MV-4-11 (cell line): ENCODE measurements around the gene APBA3.
A peak's percentile ranks its signal among the peaks of the same experiment; 100 is the strongest.
"Not testable (repeated sequence)": the region's sequence is repeated elsewhere in the genome, so short reads cannot be mapped to it uniquely, and the experiment has no call there.

Experiments
- DNase-seq: peaks from one replicate; lab custom pipeline; 2025; lab: John Stamatoyannopoulos, UW

Gene APBA3

DNA sequence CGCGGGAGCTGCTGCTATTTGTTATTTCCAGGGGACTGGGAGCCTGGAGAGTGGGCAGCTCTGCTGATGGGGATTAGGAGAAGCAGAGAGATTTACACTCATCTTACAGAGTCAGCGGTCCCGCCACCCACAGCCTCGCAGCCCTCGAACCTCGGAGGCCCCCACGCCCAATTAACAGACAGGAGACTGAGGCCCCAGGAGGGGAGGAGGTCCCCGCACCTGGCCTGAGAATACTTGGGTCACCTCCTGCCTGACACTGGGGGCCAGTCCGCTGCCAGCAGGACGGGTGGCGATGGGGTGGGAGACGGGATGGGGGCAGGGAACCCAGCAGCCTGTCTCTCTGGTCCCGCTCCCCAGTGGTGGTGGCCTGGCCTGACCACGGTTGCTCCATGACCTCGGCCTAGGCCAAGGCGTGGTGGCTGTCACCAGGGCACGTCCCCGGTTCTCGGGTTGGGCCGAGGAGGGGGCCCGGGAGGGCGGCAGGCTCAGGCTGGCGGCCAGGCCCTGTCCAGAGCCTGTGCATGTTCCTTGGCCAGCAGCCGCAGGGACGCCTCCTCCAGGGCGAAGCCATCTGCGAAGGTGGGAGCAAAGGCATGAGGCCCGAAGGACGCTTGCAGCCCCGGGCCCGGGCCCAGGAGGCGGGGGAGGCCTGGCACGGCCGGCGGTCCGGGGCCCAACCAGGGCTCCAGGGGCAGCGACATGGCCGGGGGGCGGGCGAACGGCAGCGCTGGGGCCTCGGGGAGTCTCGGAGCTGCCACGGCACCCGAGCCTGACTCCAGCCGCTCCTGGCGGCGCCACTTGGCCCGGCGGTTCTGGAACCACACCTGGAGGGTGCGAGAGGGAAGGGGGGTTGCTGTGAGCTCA, 8.9 kb upstream of the APBA3 start:
- no peak for DNase-seq

DNA sequence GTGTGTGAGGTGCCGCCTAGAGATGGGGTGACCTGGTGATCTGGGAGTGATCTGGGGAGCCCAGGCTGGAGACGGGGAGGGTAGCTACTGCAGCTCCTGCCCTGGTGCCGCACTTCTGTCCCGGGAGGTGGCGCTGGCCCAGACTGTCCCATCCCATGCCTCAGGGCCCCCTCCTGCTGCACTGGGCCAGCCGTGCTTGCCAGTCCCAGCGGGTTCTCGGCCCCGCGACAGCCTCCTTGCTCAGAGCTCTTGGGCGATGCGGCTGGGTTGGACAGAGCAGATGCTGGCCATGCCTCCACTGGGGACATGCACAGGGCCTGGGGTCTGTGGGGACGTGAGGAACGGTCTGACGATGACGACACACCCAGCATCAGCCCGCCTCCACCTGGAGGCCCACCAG, 8.0 kb upstream of the APBA3 start:
- DNase-seq = no peak

DNA sequence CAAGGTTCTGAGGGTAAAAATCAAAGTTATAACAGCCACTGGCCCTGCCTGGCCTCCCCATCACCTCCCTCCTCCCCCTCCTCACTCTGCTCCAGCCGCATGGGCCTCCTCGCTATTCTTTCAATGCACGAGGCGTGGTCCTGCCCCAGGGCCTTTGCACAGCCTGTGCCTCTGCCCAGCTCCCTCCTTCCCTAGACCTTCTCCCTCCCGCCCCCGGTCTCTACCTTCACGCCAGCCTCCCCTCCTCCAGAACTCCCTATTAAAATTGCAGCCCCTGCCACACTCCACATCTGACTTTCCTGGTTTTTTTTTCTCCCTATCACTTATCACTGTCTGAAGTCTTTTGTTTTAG, 7.2 kb upstream of the APBA3 start:
- DNase-seq = no peak

DNA sequence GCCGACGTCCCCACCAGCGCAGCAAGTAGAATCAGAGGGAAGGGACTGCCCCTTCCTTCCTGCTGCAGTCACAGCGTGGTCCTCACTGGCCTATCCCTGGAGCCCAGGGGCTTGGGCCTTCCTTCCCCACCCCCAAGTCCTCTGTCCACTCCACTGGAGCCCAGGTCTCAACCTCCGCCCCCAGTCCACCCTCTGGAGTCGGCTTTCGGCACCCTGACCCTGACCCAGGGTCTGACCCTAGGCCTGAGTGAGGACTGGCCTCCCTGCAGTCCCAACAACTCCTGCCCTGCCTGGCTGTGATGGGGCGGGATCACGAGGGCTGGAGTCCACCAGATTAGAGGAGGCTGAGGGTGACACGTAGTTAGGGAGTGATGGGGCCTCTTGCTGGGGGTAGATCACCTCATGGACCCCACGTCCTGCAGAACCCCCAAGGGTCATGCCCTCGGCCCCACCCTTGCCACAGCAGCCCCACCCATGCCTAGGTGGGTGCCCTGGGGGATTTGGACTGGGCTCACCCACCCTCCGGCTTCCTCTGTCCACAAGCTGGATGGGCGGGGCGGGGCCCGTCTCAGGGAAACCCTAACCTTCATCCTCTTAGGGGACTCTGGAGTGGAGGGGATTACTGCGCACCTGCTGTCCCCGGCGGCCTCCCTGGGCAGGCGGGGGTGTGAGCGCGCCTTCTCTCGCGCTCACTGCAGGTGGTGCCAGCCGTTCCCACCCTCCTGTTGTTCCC, 6.7 kb upstream of the APBA3 start:
- DNase-seq = no peak

DNA sequence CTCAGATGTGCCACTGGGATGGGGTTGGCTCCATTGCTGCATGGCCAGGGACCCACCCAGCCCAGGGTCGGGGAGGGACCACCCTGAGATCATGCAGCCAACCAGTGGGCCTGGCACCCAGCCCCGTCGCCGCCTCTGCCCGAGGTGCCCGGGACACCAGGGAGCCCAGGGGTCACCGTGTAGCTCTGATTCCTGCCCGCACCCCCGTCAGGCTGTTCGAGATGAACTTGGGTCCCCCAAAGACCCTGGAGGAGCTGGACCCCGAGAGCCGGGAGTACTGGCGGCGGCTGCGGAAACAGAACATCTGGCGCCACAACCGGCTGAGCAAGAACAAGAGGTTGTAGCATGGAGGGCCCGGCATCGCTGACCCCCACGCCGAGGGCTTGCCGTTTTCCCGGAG, 5.6 kb upstream of the APBA3 start:
- DNase-seq = no peak

DNA sequence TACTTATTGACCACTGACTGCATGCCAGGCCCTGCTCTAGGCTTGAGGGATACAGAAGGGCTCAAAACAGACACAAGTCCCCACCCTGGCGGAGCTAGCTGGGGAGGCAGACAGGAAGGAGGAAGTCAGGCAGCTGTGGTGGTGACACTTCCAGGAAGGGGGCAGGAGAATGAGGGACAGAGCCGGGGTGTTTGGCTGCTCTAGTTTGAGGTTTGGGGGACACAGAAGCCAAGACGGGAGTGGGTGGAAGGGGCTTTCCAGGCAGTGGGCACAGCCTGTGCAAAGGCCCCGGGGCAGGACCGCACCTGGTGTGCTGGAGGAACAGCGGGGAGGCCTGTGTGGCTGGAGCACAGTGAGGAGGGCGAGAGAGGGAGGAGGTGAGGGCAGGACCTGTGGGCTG, 5.0 kb upstream of the APBA3 start:
- DNase-seq = peak; percentile 59

DNA sequence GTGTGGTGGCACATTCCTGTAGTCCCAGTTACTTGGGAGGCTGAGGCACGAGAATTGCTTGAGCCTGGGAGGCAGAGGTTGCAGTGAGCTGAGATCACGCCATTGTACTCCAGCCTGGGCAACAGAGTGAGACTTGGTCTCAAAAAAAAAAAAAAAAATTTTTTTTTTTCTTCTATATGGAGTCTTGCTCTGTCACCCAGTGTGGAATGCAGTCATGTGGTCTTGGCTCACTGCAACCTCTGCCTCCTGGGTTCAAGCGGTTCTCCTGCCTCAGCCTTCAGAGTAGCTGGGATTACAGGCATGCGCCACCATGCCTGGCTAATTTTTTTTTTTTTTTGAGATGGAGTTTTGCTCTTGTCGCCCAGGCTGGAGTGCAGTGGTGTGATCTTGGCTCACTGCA, 4.3 kb upstream of the APBA3 start:
- DNase-seq = not testable (repeated sequence)

DNA sequence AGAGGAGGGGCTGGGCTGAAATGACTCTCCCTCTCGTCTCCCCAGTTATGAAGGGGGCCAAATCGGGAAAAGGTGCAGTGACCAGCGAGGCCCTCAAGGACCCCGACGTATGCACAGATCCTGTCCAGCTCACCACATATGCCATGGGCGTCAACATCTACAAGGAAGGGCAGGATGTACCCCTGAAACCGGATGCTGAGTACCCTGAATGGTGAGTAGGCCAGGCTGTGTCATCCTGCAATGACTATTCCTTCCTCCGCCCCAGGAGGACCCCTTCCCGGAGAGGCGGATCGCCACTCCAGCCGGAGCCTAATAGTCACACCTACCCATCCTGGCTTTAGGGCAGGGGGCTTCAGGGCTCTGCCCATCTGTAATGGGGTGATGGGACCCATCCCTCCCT, 3.6 kb upstream of the APBA3 start:
- no peak for DNase-seq

DNA sequence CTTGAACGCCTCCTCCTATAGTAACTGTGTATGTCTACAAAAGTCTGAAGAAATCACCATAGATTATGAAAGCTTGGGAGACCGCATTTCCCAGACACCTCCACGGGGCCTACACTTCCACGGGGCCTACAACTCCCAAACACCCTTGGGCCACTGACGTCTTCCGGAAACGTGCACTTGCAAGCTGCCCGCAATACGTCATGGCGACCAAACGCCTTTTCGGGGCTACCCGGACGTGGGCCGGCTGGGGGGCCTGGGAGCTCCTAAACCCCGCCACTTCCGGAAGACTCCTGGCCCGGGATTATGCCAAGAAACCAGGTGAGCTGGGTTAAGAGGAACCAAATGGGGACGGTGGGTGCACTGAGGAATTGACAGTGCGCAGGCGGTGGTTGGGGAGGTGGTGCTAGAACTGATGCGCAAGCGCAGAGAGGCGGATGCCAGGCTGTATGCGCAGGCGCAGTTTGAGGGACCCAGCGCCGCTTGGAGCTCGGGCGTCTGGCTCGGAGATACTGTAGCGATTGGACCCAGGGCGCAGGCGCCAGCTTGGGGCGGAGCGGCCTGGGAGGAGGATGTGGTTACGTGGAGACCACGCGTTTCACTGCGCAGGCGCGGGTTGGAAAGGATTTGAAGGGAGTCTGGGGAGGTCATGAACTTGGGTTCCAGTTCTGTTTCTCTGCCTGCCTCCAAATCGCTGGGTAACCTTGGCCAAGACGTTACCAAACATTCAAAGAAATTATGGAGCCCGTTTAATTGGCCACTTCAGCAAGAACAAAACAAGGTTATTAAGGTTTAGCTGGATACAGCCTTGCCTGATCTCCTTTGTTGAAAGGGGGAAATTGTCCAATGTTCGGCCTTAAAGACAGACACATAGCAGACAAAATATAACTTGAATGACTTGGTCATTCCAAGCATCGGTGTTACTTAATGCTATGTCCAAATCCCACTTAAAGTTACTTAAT, 1.3 kb upstream of the APBA3 start, which contains the start of gene MRPL54:
Gene MRPL54 (plus strand): TSS at position 182 of the 959 bp plus-strand sequence. CDS start 19 bp downstream, at position 201.
- peak; percentile 100 for DNase-seq

DNA sequence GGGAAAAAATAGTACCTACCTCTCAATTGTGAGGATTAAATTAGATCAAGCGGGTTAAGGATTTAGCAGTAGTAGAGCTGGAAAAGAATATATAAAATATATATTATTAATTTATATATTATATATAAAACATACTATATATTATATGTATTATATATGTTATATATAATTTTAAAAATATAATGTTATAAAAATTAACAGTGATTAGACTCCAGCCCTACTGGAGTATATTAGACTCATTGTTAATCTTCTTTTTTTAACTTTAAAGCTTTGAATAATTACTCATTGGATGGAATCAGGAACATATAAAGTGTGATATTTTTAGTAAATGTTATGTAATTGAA, 610 bp upstream of the APBA3 start:
- DNase-seq = no peak

DNA sequence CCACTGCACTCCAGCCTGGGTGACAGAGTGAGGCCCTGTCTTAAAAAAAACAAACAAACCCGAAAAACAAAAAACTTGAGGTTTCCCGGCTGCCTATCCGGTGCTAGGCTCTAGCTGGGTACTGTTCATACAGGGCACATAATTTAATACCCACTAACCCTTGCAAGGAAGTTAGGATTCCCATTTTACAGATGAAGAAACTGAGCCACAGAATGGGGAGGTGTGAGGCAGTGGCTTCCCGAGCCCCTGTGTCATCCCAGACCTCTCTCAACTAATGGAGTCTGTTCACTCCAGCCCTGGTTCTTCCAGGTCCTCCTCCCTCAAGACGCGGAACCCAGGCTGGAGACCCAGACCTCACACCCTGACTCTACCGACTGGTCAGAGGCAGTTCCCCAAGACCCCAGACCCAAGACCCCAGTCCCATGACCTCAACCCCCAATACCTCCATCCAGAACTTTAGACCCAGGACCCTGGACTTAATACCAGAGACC, 576 bp downstream of the APBA3 start:
- DNase-seq = no peak

DNA sequence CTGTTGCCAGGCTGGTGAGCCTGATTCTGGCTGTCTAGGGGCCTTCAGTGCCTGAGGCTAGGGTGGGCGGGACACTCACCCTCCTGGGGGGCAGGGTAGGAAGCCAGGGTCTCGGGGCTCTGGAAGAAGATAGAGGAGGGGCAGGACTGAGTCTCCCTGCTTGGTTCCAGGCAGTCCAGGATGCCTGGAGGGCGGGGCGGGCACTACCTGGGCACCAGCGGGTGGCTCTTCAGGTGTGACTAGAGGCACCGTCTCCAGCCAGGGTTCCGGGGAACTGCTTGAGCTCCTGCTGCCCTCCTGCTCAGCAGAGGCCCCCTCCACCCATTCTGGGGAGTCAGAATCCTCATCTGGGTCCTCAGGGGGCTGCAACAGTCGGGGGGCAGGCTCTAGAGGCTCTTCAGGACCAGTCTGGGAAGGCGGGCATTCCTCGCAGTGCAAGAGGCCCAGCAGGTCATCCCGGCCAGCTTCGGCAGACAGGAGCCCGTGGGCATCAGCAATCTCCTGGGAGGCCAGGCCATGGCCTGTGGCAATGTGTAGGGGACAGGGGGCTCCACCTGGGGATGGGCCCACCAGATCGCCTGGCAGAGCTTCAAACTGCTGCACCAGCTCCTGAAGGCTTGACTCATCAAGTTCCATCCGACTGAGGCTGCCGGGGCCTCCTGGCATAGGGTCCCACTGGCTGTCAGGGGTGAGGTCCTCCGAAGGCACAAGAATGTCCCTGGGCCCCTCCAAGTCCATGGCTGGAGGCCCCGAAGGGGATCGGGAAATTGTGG, 1.8 kb downstream of the APBA3 start:
- DNase-seq = no peak

DNA sequence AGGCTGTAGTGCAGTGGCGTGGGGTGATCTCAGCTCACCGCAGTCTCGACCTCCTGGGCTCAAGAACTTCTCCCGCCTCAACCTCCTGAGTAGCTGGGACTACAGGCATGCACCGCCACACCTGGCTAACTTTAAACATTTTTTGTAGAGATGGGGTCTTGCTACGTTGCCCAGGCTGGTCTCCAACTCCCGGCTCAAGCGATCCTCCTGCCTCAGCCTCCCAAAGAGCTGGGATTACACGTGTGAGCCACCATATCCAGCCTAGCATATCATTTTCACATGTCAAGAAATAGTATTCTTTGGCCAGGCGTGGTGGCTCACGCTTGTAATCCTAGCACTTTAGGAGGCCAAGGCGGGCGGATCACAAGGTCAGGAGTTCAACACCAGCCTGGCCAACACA, 3.2 kb downstream of the APBA3 start:
- DNase-seq = not testable (repeated sequence)

DNA sequence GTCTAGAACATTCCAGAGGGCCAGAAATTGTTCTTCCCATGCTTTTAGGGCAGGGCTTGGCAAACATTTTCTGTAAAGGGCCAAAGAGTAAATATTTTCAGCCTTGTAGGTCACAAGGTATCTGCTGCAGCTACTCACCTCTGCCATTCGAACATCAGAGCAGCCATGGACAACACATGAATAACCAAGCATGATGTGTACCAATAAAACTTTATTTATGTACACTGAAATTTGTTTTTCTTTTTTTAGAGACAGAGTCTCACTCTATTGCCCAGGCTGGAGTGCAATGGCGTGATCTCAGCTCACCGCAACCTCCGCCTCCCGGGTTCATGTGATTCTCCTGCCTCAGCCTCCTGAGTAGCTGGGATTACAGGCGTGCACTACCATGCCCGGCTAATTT, 3.8 kb downstream of the APBA3 start:
- DNase-seq = not testable (repeated sequence)

DNA sequence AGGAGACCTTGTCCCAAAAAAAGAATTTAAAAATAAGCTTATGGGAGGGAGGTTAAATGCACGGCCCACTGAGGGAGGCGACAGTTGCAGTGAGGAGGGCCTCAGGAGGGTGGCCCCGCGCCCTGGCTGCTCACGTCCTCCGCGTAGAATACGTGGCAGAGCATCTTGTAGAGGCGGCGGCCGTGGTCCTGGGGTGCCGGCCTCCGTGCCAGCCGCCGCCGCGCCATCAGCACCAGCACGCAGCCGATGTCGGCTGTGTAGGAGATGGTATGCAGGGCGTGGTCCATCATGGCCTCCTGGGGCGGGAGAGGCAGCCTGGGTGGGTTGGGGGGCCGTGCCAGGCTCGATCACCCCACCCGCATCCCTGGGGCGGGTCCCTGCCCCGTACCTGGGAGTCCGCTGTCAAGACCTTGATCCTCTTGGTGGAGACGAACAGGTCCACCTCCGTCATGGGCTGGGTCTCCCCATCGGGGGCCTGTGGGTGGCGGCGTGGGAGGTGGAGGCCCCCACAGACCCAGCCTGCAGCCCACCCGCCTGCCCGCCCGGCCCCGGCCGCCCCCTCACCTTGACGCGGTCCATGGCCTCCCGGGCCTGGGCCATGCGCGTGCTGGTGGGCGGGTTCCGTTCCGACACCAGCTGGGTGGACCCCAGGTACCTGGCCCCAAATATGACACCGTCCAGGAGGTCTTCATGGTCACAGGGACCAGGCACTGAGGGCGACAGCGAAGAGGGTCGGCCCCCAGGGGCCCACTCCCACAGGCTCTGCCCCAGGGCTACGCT, 7.7 kb downstream of the APBA3 start:
- no peak for DNase-seq

DNA sequence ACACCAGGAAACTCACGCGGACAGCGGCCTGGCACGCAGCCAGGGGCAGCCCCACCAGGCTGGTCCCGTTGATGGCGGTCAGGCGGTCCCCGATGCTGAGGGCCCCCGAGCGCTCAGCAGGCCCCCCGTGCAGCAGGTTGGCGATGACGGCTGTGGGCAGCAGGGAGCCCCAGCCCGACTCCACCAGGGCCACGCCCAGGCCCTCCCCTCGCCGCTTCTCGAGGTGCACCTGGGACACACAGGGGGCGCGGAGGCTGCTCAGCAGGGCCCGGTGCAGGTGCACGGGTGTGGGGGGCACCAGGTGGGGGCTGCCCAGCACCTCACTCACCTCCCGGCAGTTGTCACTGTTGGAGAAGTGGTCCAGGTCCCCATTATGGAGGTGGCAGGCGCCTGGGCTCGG, 9.0 kb downstream of the APBA3 start:
- no peak for DNase-seq

DNA sequence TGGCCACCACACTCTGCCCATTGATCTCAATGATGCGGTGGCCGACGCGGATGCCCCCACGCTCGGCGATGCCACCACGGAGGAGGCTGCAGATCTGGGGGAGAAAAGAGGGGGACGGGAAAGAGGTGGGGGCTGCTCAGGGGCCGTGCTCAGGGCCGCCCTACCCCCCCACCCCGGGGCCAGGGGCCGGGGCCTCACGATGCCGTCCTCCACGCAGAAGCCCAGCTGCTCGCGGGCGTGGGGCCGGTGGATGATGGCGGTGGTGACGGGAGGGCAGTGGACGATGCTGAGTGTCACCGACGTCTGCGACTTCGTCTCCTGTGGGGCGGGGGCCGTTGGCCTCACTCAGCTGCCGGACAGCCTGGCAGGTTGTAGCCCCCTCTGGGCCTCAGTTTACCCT, 10.3 kb downstream of the APBA3 start:
- DNase-seq = no peak

DNA sequence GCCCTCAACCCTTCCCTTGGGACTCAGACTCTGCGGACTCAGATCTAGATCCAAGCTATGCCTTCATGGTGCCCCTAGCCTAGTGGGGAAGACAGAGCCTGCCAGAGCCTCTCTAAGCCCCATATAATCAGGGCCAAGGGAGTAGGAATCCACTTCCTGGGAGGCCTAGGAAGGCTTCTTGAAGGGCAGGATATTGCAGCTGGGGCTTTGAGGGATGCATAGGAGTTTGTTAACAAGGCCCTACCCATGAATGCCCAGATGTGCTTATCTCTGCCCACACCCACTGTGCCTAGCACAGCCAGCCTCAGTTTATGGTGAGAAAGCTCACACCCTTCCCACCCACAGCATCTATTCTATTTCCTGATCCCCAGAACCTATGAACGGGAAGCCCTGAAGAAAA, 11.3 kb downstream of the APBA3 start:
- no peak for DNase-seq

DNA sequence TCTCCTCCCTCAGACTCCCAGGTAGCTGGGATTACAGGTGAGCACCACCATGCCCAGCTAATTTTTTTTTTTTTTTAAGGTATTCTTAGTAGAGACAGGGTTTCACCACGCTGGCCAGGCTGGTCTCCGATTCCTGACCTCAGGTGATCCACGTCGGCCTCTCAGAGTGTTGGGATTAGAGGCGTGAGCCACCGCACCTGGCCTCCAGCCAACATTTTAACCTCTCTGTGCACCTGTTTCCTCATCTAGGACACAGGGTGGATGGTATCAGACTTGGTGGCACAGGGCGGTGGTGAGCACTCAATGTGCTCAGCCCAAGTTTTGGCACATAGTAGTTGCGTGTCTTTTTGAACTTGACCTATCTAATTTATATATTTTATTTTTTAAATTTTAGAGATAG, 12.5 kb downstream of the APBA3 start:
- DNase-seq = no peak

DNA sequence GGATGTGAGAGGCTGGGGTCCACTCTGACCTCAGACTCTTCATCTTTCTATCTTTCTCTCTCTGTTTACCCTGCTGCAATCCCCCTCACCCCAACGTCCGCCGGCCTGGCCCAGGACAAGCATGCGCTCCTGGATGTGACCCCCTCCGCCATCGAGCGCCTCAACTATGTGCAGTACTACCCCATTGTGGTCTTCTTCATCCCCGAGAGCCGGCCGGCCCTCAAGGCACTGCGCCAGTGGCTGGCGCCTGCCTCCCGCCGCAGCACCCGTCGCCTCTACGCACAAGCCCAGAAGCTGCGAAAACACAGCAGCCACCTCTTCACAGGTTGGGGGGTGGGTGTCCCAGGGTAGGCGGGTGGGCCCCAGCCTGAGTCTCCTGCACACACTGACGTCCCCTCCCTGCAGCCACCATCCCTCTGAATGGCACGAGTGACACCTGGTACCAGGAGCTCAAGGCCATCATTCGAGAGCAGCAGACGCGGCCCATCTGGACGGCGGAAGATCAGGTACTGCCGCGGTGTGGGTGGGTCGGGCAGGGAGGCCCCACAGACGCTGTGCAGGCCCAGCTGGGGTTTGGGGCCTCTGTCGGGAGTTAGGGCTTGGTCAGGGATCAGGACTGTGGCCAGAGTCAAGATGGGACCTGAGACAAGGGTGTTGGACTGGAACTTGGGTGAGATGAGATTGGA, 15.0 kb downstream of the APBA3 start:
- DNase-seq = no peak
